HEK293 (cell line): ENCODE measurements around the gene FGF16.

ENCODE experiments used
- CTCF ChIA-PET: fragments of 350-600 bp; formaldehyde crosslinking; extraction: SDS; loops from one replicate; lab custom pipeline; 2021; ENCODE audit warnings: antibody characterized with exemption; lab: Yijun Ruan, JAX
- POLR2A ChIA-PET: fragments of 300-600 bp; formaldehyde crosslinking; extraction: SDS; loops from one replicate; lab custom pipeline; 2020; ENCODE audit warnings: antibody characterized with exemption, inconsistent platforms; lab: Yijun Ruan, JAX
- H3K27ac ChIP-seq: fragments of 200-500 bp; sonication (Bioruptor generic); 2 replicates; pipeline ENCODE4 v1.5.1; 2014; ENCODE audit warnings: low read depth, low read length, control low read depth, inconsistent platforms; ENCODE audit errors: extremely low read depth
- H3K36me3 ChIP-seq, 2 experiments: fragments of 200-500 bp in 1 of 2; sonication (Bioruptor generic) in 1 of 2; 1 replicate in 1 of 2; 2 replicates in 1 of 2; pipeline ENCODE4 v1.5.1; 2014 to 2017; ENCODE audit warnings: inconsistent platforms in 2 of 2, low read length in 2 of 2; ENCODE audit not compliant: control insufficient read depth in 2 of 2, insufficient read depth in 1 of 2
- H3K4me1 ChIP-seq: fragments of 200-500 bp; sonication (Bioruptor generic); 2 replicates; pipeline ENCODE4 v1.5.1; 2014; ENCODE audit warnings: mild to moderate bottlenecking, low read length, inconsistent platforms; ENCODE audit not compliant: control insufficient read depth, insufficient read depth
- H3K4me3 ChIP-seq: 2 replicates; pipeline ENCODE4 v1.5.1; 2011; ENCODE audit warnings: low read depth, mild to moderate bottlenecking, control low read depth, low read length, moderate library complexity
- H3K9me3 ChIP-seq: fragments of 200-500 bp; sonication (Bioruptor generic); 2 replicates; pipeline ENCODE4 v1.5.1; 2014; ENCODE audit warnings: low read depth, low read length, inconsistent platforms; ENCODE audit not compliant: control insufficient read depth, insufficient read depth
- BCL11A ChIP-seq: fragments of 450-650 bp; formaldehyde crosslinking; IDR thresholded peaks from 2 replicates; pipeline ENCODE4 v1.5.1; 2016; ENCODE audit warnings: low read depth, missing biosample characterization, missing genetic modification characterization
- HOXA7 ChIP-seq: sonication (generic); formaldehyde crosslinking; IDR thresholded peaks from 2 replicates; pipeline ENCODE4 v1.8.1; 2022; ENCODE audit warnings: missing genetic modification reagents, borderline replicate concordance
- HOXD13 ChIP-seq: sonication (generic); formaldehyde crosslinking; IDR thresholded peaks from 2 replicates; pipeline ENCODE4 v1.8.0; 2022; ENCODE audit warnings: missing genetic modification reagents, borderline replicate concordance
- KLF1 ChIP-seq: fragments of 450-650 bp; formaldehyde crosslinking; IDR thresholded peaks from 2 replicates; pipeline ENCODE4 v1.5.1; 2016; ENCODE audit warnings: missing biosample characterization, missing genetic modification characterization
- MZF1 ChIP-seq: fragments of 450-650 bp; formaldehyde crosslinking; IDR thresholded peaks from 2 replicates; pipeline ENCODE4 v1.5.1; 2017; ENCODE audit warnings: missing biosample characterization, missing genetic modification characterization, borderline replicate concordance
- SALL2 ChIP-seq: fragments of 450-650 bp; formaldehyde crosslinking; IDR thresholded peaks from 2 replicates; pipeline ENCODE4 v1.5.0; 2017; ENCODE audit warnings: missing biosample characterization, mild to moderate bottlenecking, missing genetic modification characterization, borderline replicate concordance
- SCRT2 ChIP-seq: fragments of 450-650 bp; formaldehyde crosslinking; IDR thresholded peaks from 2 replicates; pipeline ENCODE4 v1.5.1; 2016; ENCODE audit warnings: missing biosample characterization, missing genetic modification characterization
- ZFHX2 ChIP-seq: fragments of 450-650 bp; formaldehyde crosslinking; conservative IDR thresholded peaks from 2 replicates; pipeline ENCODE4 v1.5.1; 2016; ENCODE audit warnings: missing biosample characterization, missing genetic modification characterization
- ZFP37 ChIP-seq: fragments of 450-650 bp; formaldehyde crosslinking; IDR thresholded peaks from 2 replicates; pipeline ENCODE4 v1.5.1; 2016; ENCODE audit warnings: missing biosample characterization, missing genetic modification characterization
- ZNF114 ChIP-seq: fragments of 450-650 bp; formaldehyde crosslinking; IDR thresholded peaks from 2 replicates; pipeline ENCODE4 v1.5.0; 2017; ENCODE audit warnings: missing biosample characterization, missing genetic modification characterization
- ZNF175 ChIP-seq: fragments of 450-650 bp; formaldehyde crosslinking; IDR thresholded peaks from 2 replicates; pipeline ENCODE4 v1.5.1; 2016; ENCODE audit warnings: missing biosample characterization, missing genetic modification characterization
- ZNF19 ChIP-seq: fragments of 450-650 bp; formaldehyde crosslinking; IDR thresholded peaks from 2 replicates; pipeline ENCODE4; 2016; ENCODE audit warnings: missing biosample characterization, missing genetic modification characterization, low read depth
- ZNF311 ChIP-seq: fragments of 450-650 bp; formaldehyde crosslinking; IDR thresholded peaks from 2 replicates; pipeline ENCODE4 v1.5.1; 2017; ENCODE audit warnings: missing biosample characterization, missing genetic modification characterization, borderline replicate concordance
- ZNF366 ChIP-seq: fragments of 450-650 bp; formaldehyde crosslinking; conservative IDR thresholded peaks from 2 replicates; pipeline ENCODE4 v1.5.1; 2016; ENCODE audit warnings: missing biosample characterization, missing genetic modification characterization
- ZNF391 ChIP-seq: fragments of 450-650 bp; formaldehyde crosslinking; IDR thresholded peaks from 2 replicates; pipeline ENCODE4 v1.5.1; 2016; ENCODE audit warnings: low read depth, missing biosample characterization, missing genetic modification characterization, borderline replicate concordance
- ZNF404 ChIP-seq: fragments of 450-650 bp; formaldehyde crosslinking; IDR thresholded peaks from 2 replicates; pipeline ENCODE4 v1.5.1; 2017; ENCODE audit warnings: missing biosample characterization, missing genetic modification characterization
- ZNF416 ChIP-seq: fragments of 450-650 bp; formaldehyde crosslinking; IDR thresholded peaks from 2 replicates; pipeline ENCODE4 v1.5.1; 2016; ENCODE audit warnings: missing biosample characterization, missing genetic modification characterization
- ZNF571 ChIP-seq: fragments of 450-650 bp; formaldehyde crosslinking; IDR thresholded peaks from 2 replicates; pipeline ENCODE4 v1.5.0; 2017; ENCODE audit warnings: missing biosample characterization, missing genetic modification characterization
- ZNF624 ChIP-seq: fragments of 450-650 bp; formaldehyde crosslinking; IDR thresholded peaks from 2 replicates; pipeline ENCODE4 v1.5.1; 2017; ENCODE audit warnings: missing biosample characterization, missing genetic modification characterization
- ZNF629 ChIP-seq: fragments of 450-650 bp; formaldehyde crosslinking; IDR thresholded peaks from 2 replicates; pipeline ENCODE4 v1.5.1; 2017; ENCODE audit warnings: missing biosample characterization, missing genetic modification characterization
- ZNF664 ChIP-seq: fragments of 450-650 bp; formaldehyde crosslinking; IDR thresholded peaks from 2 replicates; pipeline ENCODE4 v1.5.1; 2016; ENCODE audit warnings: missing biosample characterization, missing genetic modification characterization
- ZNF701 ChIP-seq: fragments of 450-650 bp; formaldehyde crosslinking; IDR thresholded peaks from 2 replicates; pipeline ENCODE4 v1.5.1; 2016; ENCODE audit warnings: missing biosample characterization, missing genetic modification characterization
- ZNF707 ChIP-seq: fragments of 450-650 bp; formaldehyde crosslinking; IDR thresholded peaks from 2 replicates; pipeline ENCODE4 v1.5.1; 2016; ENCODE audit warnings: missing biosample characterization, missing genetic modification characterization
- ZNF792 ChIP-seq: fragments of 450-650 bp; formaldehyde crosslinking; IDR thresholded peaks from 2 replicates; pipeline ENCODE4 v1.5.1; 2016; ENCODE audit warnings: missing biosample characterization, missing genetic modification characterization
- ZSCAN30 ChIP-seq: fragments of 450-650 bp; IDR thresholded peaks from 2 replicates; pipeline ENCODE4 v1.5.1; 2018; ENCODE audit warnings: missing biosample characterization, mild to moderate bottlenecking, missing genetic modification characterization, moderate library complexity
- TF ChIP-seq, protein P1 (sequence below): fragments of 450-650 bp; formaldehyde crosslinking; IDR thresholded peaks from 2 replicates; pipeline ENCODE4 v1.5.1; 2017; ENCODE audit warnings: missing biosample characterization, missing genetic modification characterization
- TF ChIP-seq, protein P2 (sequence below): fragments of 450-650 bp; formaldehyde crosslinking; IDR thresholded peaks from 2 replicates; pipeline ENCODE4 v1.5.1; 2016; ENCODE audit warnings: missing biosample characterization, missing genetic modification characterization, borderline replicate concordance

FGF16 gene

DNA sequence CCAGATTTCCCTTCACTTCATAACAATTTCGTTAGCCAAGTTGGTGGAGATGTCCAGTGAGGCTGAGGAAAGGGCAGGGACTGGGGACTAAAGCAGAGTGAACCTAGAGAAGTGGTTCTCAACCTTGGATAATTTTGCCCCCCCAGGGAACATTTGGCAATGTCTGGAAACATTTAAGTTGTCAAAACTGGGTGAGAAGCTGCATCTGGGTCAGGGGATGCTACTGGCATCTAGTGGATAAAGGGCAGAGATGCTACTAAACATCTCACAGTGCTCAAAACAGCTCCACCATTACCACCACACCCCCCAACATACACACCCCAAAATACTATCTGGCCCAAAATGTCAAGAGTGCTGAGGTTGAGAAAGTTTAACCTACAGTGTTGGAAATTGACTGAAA lies 32.0 kb upstream of the FGF16 start:
- CTCF ChIA-PET = interaction anchor here (0.9 to 1.3 kb wide), 2 partner anchors 9 to 373 kb away, joined by 3 read pairs; no protein-coding TSS in a partner anchor
- H3K4me1 ChIP-seq = no peaks in the 10 kb centered on the region
- POLR2A ChIA-PET = no interaction called here
- H3K9me3 ChIP-seq = no peaks in the 10 kb centered on the region; the same call in 1 of the 2 replicates
- H3K4me3 ChIP-seq = no peak overlapping the region
- TF ChIP-seq ZNF664 (tag by site-specific recombination) (no peak), KLF1 (tag by site-specific recombination) (no peak), MZF1 (tag by site-specific recombination) (no peak), HOXA7 (CRISPR knock-in tag) (no peak), BCL11A (tag by site-specific recombination) (no peak), ZNF629 (tag by site-specific recombination) (no peak), HOXD13 (CRISPR knock-in tag) (no peak), ZNF311 (tag by site-specific recombination) (no peak), ZNF404 (no peak), ZFHX2 (tag by site-specific recombination) (no peak), ZNF114 (tag by site-specific recombination) (no peak), ZNF571 (tag by site-specific recombination) (no peak), ZSCAN30 (tag by site-specific recombination) (no peak), ZFP37 (tag by site-specific recombination) (no peak), ZNF701 (no peak)
- TF ChIP-seq, protein P1, sequence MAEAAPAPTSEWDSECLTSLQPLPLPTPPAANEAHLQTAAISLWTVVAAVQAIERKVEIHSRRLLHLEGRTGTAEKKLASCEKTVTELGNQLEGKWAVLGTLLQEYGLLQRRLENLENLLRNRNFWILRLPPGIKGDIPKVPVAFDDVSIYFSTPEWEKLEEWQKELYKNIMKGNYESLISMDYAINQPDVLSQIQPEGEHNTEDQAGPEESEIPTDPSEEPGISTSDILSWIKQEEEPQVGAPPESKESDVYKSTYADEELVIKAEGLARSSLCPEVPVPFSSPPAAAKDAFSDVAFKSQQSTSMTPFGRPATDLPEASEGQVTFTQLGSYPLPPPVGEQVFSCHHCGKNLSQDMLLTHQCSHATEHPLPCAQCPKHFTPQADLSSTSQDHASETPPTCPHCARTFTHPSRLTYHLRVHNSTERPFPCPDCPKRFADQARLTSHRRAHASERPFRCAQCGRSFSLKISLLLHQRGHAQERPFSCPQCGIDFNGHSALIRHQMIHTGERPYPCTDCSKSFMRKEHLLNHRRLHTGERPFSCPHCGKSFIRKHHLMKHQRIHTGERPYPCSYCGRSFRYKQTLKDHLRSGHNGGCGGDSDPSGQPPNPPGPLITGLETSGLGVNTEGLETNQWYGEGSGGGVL = no peak
- TF ChIP-seq, protein P2, sequence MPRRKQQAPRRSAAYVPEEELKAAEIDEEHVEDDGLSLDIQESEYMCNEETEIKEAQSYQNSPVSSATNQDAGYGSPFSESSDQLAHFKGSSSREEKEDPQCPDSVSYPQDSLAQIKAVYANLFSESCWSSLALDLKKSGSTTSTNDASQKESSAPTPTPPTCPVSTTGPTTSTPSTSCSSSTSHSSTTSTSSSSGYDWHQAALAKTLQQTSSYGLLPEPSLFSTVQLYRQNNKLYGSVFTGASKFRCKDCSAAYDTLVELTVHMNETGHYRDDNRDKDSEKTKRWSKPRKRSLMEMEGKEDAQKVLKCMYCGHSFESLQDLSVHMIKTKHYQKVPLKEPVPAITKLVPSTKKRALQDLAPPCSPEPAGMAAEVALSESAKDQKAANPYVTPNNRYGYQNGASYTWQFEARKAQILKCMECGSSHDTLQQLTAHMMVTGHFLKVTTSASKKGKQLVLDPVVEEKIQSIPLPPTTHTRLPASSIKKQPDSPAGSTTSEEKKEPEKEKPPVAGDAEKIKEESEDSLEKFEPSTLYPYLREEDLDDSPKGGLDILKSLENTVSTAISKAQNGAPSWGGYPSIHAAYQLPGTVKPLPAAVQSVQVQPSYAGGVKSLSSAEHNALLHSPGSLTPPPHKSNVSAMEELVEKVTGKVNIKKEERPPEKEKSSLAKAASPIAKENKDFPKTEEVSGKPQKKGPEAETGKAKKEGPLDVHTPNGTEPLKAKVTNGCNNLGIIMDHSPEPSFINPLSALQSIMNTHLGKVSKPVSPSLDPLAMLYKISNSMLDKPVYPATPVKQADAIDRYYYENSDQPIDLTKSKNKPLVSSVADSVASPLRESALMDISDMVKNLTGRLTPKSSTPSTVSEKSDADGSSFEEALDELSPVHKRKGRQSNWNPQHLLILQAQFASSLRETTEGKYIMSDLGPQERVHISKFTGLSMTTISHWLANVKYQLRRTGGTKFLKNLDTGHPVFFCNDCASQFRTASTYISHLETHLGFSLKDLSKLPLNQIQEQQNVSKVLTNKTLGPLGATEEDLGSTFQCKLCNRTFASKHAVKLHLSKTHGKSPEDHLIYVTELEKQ (tag by site-specific recombination) = no peak
- TF ChIP-seq, all 188 proteins: peak for 0
- Histone ChIP-seq H3K36me3 (no peaks in the 10 kb centered on the region), H3K27ac (no peak overlapping the region)

DNA sequence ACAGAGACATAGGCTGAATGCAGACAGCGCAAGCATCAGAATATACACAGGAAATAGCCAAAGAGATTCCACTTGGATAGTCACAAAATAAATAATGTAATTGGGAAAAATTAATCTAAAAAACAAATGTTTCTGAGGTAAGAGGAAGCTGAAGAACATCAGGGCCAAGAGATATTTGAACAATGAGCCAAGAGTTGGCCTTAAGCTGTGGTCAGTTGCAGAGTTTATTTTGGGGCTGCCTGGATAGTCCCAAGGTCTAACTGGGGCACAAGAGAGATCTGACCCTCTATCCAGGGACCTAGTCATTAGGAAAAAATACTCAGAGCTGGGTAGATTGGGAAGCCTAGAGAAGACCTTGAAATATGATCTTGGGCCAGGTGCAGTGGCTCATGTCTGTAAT lies 31.3 kb upstream of the FGF16 start:
- no peaks in the 10 kb centered on the region for H3K36me3 ChIP-seq
- H3K4me3 ChIP-seq = no peak overlapping the region
- no peak overlapping the region for H3K27ac ChIP-seq
- ChIA-PET CTCF (interaction anchor here (0.9 to 1.3 kb wide), 2 partner anchors 8 to 374 kb away, joined by 3 read pairs; no protein-coding TSS in a partner anchor), POLR2A (no interaction called here)
- no peaks in the 10 kb centered on the region; the same call in 1 of the 2 replicates for H3K9me3 ChIP-seq
- H3K4me1 ChIP-seq = no peaks in the 10 kb centered on the region
- TF ChIP-seq ZNF366 (tag by site-specific recombination) (no peak), ZNF416 (no peak), ZNF19 (no peak), ZNF624 (tag by site-specific recombination) (no peak), ZFHX2 (tag by site-specific recombination) (no peak), ZNF311 (tag by site-specific recombination) (no peak), ZNF175 (tag by site-specific recombination) (no peak), SALL2 (no peak), SCRT2 (tag by site-specific recombination) (no peak), ZNF707 (no peak), ZNF391 (tag by site-specific recombination) (no peak), ZNF792 (tag by site-specific recombination) (no peak)
